VCaP (cell line): ENCODE measurements around the gene PPP1R12B.

ENCODE experiments used
- H3K27ac ChIP-seq: fragments of 450-650 bp; 2 replicates; pipeline ENCODE4 v1.5.1; 2017
- CTCF ChIP-seq: fragments of 450-650 bp; conservative IDR thresholded peaks from 2 replicates; pipeline ENCODE4 v1.5.1; 2017; ENCODE audit warnings: mild to moderate bottlenecking, moderate library complexity

The PPP1R12B gene

GRCh38 chr1:202591515-202591914, 243.0 kb downstream of the PPP1R12B start:
- no peak overlapping the region for H3K27ac ChIP-seq
- TF ChIP-seq CTCF: no peak

- no peak overlapping the region for H3K27ac ChIP-seq
- no peak for TF ChIP-seq CTCF
These were observed 243.6 kb downstream of the PPP1R12B start for GRCh38 chr1:202592146-202592545.

GRCh38 chr1:202593845-202594244, 245.3 kb downstream of the PPP1R12B start:
- no peak for TF ChIP-seq CTCF
- H3K27ac ChIP-seq: no peak overlapping the region

GRCh38 chr1:202596638-202597037, 248.1 kb downstream of the PPP1R12B start:
- no peak overlapping the region for H3K27ac ChIP-seq
- no peak for TF ChIP-seq CTCF

- no peak for TF ChIP-seq CTCF
- no peak overlapping the region for H3K27ac ChIP-seq
These were observed 248.7 kb downstream of the PPP1R12B start for GRCh38 chr1:202597090-202597761.

GRCh38 chr1:202599669-202600431, 251.4 kb downstream of the PPP1R12B start:
- peak; percentile 93 for TF ChIP-seq CTCF
- H3K27ac ChIP-seq: peak overlapping the region; percentile 61

- H3K27ac ChIP-seq: peak overlapping the region; percentile 61; the same call in 1 of the 2 replicates
- peak; percentile 50 for TF ChIP-seq CTCF
These were observed 252.0 kb downstream of the PPP1R12B start for GRCh38 chr1:202600432-202601041.
